PC-9 (cell line): Measurements from ENCODE around the gene B3GNT7.

Source experiments
- CTCF ChIP-seq: fragments of 200-600 bp; sonication (generic); conservative IDR thresholded peaks from 2 replicates; pipeline ENCODE4 v1.6.1; 2017; ENCODE audit warnings: mixed run types, antibody characterized with exemption, mild to moderate bottlenecking, moderate library complexity
- EZH2 ChIP-seq: fragments of 200-600 bp; sonication (generic); IDR thresholded peaks from 2 replicates; pipeline ENCODE4 v1.8.0; 2017; ENCODE audit warnings: antibody characterized with exemption, low read depth

- TF ChIP-seq CTCF (no peak; the same call in 1 of the 2 replicates), EZH2 (no peak)
Measured at GRCh38 chr2:231412618-231412963, 17.1 kb downstream of the B3GNT7 start.
